HG03565 (cell line): ENCODE results near the gene ANGPTL8.

Source experiments
- ATAC-seq: cut with Tn5 transposase; IDR thresholded peaks from one replicate; pipeline ENCODE4 v1.9.1; 2021; ENCODE audit warnings: mild to moderate bottlenecking, moderate library complexity; ENCODE audit not compliant: unreplicated experiment

Gene ANGPTL8, protein sequence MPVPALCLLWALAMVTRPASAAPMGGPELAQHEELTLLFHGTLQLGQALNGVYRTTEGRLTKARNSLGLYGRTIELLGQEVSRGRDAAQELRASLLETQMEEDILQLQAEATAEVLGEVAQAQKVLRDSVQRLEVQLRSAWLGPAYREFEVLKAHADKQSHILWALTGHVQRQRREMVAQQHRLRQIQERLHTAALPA

GRCh38 chr19:11239377-11240000 is at the start of gene ANGPTL8:
ANGPTL8 (plus strand) TSS chr19:11239619; CDS start chr19:11239638, 19 bp downstream.
- ATAC-seq = no peak

DNA sequence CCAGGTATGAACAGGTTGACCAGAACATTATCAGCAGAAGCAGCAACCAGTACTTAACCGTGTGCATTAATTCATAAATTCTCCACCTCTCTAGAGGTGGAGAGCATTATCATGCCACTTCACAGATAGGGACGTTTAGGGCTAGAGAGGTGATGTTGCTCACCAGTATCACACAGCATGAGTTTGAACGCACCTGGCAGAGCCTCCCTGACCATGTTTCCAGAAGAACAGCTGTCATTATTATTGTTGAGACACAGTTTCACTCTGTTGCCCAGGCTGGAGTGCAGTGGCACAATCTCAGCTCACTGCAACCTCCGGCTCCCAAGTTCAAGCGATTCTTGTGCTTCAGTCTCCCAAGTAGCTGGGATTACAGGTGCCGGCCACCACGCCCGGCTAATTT is 48.9 kb upstream of the ANGPTL8 start:
- ATAC-seq = no peak

- no peak for ATAC-seq
Measured at GRCh38 chr19:11191273-11191755, 48.1 kb upstream of the ANGPTL8 start.

DNA sequence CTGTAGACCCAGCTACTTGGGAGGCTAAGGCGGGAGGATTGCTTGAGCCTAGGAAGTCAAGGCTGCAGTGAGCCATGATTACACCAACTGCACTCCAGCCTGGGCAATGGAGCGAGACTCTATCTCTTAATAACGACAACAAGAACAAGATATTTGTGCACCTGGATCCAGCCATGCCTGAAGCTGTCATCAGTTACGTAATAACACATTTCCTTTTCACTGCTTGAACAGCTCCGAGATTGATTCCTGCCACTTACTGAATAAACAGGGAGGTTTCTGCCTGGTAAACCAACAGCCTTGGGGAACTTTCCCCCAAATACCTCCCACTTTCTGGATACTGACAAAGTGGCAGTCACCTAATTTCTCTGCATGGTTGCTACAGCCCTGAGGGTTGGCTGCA is 47.5 kb upstream of the ANGPTL8 start:
- ATAC-seq = no peak

- ATAC-seq = no peak
Measured at GRCh38 chr19:11192957-11193939, 46.2 kb upstream of the ANGPTL8 start.

GRCh38 chr19:11194173-11194572 is 45.2 kb upstream of the ANGPTL8 start:
- no peak for ATAC-seq

GRCh38 chr19:11194656-11195558 is 44.5 kb upstream of the ANGPTL8 start:
- ATAC-seq = no peak

- no peak for ATAC-seq
Measured at GRCh38 chr19:11195681-11196080, 43.7 kb upstream of the ANGPTL8 start.

GRCh38 chr19:11196406-11197287 is 42.8 kb upstream of the ANGPTL8 start:
- ATAC-seq = no peak

DNA sequence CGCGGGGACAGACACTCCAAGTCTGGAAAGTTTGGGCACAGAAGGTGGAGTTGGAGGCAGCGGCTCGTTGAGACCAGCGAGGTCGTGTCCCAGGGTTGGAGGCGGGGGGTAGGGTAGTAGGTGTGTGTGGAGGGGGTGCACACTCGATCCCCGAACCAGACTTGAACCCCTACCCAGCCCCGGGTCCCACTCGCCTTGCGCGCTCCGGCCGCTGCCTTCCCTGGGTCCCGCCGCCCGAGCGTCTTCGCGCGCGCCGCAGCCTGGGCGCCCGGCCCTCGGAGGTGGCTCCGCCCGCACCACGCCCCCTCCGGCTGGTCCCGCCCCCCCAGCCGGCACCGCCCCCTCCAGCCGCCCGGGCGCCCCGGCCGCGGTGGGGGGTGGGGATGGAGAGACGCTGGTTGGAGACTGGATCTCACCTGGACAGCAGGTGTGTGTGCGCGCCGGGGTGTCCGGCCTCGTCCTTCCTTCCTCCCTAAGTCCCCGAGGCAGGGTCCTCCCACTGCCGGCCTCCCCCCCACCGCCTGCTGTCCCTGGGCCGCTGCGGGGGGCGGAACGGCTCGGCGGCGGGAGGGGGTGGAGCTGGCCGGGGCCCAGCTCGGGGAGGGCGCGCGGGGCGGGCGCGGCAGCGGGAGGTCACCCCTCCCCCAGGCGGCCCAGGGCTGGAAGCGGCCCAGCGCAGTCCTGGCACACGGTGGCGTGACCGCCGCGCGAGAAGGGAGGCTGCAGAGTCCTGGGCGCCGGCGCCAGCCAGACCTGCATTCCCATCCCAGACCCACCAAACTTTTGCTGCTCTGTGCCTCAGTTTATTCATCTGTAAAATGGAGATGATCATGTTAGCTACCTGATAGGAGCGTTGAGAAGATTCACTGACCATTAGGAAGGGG is 41.9 kb upstream of the ANGPTL8 start, which contains the start of gene KANK2:
Gene KANK2, minus strand, starts transcription at position 255 of the 884 bp plus-strand sequence. CDS start 3,034 bp downstream, outside the sequence.
- peak; percentile 65 for ATAC-seq

- ATAC-seq = no peak
Measured at GRCh38 chr19:11198175-11198534, 41.3 kb upstream of the ANGPTL8 start.

DNA sequence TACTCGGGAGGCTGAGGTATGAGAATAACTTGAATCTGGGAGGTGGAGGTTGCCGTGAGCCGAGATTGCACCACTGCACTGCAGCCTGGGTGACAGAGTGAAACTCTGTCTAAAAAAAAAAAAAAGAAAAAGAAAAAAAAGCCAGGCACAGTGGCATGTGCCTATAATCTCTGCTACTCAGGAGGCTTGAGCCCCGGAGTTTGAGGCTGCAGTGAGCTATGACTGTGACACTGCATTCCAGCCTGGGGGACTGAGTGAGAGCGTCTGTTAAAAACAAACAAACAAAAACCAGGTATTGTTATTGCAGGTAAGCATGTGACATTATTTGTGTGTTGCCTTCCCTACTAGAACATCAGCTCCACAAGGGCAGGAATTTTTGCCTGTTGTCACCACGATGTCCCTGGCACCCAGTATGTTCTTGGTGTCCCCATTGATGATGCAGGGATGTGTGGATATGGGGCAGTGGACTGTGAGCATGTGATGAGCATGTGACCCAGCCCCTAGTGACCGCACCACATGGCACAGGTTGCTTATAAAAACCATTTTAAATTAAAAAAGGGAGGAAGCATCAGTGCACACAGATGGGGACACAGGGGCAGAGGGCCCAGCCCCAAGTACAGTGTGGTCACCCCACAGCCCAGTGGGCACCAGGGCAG is 40.5 kb upstream of the ANGPTL8 start:
- ATAC-seq = no peak

DNA sequence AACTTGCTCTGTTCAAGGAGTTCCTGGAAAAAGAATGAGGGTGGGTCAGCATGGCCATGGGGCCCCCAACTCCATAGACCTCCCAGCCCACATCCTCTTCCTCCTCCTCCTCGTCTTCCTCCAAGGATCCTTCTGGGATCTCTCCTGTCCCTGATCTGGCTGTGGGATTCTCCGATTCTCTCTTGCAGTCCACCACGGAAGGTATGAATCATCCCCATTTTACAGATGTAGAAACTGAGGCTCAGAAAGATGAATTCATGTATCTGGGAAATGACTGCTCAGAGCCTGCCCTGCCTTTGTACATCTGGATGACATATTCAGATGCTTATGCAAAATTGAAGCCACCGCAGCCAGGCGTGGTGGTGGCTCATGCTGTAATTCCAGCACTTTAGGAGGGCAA is 39.9 kb upstream of the ANGPTL8 start:
- no peak for ATAC-seq

DNA sequence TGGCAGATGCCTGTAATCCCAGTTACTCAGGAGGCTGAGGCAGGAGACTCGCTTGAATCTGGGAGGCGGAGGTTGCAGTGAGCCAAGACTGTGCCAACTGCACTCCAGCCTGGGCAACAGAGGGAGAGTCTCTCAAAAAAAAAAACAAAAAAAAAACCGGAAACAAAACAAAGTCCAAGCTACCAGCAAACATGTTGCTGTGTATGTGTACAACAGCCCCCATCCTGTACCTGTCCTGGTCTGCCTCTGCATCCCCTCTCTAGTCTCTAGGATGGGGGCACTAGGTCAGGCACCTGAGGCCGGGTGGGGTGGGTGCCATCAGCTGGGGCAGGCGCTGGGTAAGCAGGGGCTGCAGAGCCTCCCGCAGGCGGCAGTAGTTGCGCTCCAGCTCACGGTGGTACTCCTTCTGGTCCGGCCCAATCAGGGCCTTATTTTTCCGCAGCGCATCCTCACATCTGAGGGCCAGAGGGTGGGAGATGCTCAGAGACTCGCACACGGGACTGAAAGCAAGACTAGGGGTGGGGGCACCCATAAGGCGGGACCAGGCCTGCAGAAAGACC is 39.3 kb upstream of the ANGPTL8 start:
- no peak for ATAC-seq

- no peak for ATAC-seq
Measured at GRCh38 chr19:11200931-11201330, 38.5 kb upstream of the ANGPTL8 start.

- no peak for ATAC-seq
Measured at GRCh38 chr19:11201791-11202190, 37.6 kb upstream of the ANGPTL8 start.

DNA sequence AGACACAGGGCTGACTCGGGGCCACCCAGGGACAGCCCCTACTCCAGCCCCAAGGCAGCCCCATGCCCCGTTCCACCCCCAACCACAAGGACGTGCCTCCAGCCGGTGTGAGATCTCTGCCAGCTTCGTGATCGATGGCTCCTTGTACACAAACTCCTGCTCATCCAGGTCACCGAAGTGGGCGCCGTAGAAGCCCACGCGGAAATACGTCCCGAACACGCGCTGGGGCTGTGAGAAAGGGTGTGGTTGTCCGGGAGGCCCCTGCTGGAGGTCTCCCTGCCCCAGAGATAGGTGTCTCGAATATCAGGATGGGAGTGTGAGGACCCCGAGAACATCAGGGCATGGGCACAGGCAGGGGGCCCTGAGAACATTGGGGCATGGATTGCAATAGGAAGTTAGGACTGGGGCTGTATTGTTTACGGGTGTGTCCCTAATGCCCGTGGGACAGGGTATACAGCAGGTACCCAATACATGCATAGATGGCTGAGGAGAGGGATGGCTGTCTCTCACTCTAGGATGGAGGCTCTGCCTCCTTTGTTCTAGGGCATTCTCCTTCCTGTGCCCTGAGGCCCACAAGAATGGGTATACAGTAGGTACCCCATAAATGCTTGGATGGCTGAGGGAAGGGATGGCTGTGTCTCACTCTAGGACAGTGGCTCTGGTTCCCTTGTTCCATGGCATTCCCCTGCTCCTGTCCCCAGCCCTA is 36.8 kb upstream of the ANGPTL8 start:
- ATAC-seq = no peak
